NCI-H146 (cell line): ENCODE measurements around the gene COX6A2.
A peak's percentile ranks its signal among the peaks of the same experiment; 100 is the strongest.

Experiments used
- DNase-seq: peaks from one replicate; lab custom pipeline; 2025; lab: John Stamatoyannopoulos, UW

Gene COX6A2

GRCh38 chr16:31409433-31409832, 18.7 kb downstream of the COX6A2 start:
- no peak for DNase-seq

- DNase-seq: no peak
Observed at GRCh38 chr16:31407406-31407805, 20.8 kb downstream of the COX6A2 start.

GRCh38 chr16:31404353-31405064, 23.7 kb downstream of the COX6A2 start:
- DNase-seq: no peak

- DNase-seq: no peak
Observed at GRCh38 chr16:31403590-31404352, 24.4 kb downstream of the COX6A2 start.

DNA sequence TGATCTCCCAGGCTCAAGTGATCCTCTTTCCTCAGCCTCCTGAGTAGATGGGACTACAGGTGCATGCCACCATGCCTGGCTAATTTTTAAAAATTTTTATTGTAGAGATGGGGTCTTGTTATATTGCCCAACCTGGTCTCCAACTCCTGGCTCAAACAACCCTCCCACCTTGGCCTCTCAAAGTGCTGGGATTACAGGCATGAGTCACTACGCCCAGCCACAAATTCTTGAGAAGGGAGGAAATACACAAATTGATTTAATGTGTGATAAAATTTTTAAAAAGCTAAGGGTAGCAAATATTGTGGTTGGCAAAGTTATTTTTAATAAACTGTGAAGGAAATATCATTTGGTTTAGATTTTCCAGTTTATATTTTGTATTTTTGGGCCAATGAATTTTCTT, 25.5 kb downstream of the COX6A2 start:
- no peak for DNase-seq

DNA sequence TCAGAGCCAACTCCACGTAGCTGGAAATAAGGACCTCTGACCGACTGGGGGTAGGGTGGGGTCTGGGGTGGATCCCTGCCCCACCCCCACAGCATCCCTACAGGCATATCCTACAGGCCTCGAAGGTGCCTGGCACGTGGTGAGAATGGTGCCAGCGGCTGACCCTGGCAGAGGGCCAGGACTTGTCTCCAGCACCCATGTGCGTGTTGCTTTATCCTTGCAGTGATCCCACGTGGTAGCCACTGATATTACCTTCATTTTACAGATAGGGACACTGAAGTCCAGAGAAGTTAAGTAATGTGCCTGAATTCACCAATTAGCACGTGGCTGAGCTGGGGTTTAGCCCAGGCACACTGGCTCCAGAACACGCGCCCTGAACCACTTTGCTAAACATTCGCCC, 26.7 kb downstream of the COX6A2 start:
- DNase-seq: no peak

DNA sequence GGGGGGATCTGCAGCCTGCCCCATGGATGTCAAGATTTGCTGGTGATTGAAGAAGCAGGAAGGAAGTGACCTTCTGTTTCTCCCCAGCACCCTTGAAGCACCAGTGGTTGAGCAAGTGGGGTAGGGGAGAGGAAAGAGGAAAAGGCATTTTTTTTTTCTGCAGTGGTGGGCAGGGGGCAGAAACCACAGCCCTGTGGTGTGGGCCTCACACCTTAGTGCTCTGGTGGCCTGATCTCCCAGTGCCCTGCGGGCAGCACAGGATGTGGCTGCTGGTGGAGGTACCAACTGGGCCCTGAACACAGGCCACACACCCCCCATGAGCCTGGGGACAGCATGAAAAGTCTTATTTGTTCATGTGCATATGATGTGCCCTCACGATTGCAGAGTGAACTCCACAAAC, 28.0 kb downstream of the COX6A2 start:
- no peak for DNase-seq

- no peak for DNase-seq
Observed at GRCh38 chr16:31397701-31398100, 30.5 kb downstream of the COX6A2 start.

DNA sequence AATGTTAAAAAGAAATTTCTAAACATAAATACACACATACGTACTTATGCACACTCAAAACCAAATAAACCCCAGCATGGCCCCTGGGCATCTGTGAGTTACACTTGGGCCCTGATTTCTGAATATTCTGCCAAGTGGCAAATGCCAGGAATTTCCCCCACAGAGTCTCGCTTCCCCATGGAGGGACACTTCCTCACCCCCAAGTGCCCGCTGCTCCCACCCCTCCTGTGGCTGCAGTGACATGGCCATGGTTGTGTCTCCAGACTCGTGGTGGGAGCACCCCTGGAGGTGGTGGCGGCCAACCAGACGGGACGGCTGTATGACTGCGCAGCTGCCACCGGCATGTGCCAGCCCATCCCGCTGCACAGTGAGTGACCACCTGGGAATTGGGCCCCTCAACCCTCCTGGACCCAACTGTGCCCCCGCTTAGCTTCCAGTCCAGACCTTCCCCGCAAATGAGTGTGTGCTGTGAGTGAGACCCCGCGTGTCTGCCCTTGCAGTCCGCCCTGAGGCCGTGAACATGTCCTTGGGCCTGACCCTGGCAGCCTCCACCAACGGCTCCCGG, 31.0 kb downstream of the COX6A2 start:
- no peak for DNase-seq

DNA sequence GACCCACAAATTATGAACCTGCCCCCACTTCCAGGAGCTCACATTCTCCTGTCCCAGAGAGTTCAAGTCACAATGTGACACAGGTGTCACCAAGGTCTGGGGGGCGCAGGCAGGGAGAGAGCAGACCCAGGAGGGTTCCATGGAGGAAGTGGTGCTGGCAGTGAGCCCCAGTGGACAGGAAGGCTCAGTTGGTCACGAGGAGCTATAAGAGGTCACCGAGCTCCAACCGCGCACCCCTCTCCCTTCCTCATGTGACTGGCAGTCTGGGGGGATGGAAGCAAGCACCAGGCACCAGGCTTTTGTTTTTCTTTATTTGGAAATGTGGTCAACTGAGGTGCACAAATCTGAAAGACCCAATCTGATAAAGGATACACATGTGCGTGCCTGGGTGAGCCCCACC, 32.5 kb downstream of the COX6A2 start:
- DNase-seq: no peak

GRCh38 chr16:31393056-31393455, 35.1 kb downstream of the COX6A2 start, which contains the start of gene ITGAD:
Gene ITGAD, plus strand, starts transcription at chr16:31393335. Its CDS starts 26 bp downstream, at chr16:31393361.
- no peak for DNase-seq

DNA sequence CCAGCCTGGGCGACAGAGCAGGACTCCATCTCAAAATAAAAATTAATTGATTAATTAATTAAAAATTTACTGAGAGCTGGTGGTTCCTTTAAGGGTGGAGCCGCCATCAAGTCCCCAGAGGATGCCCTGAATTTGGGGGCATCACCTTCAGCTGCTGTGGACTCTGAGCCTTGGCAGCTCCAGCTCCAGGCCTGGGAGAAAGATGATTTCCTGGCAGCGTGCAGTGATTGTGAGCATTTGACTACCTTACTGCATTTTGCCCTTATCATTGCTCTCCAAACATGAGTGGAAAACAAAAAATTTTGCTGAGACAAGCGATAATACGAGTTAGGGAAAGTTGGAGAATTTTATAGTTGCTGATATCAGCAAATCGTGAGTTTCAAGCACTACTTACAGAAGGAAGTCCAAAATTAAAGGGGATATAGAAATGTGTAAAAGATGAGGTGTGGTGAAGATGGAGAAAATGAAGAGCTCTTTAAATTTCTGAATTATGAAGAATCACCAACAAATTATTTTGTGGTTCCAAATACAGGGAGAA, 37.6 kb downstream of the COX6A2 start:
- no peak for DNase-seq

DNA sequence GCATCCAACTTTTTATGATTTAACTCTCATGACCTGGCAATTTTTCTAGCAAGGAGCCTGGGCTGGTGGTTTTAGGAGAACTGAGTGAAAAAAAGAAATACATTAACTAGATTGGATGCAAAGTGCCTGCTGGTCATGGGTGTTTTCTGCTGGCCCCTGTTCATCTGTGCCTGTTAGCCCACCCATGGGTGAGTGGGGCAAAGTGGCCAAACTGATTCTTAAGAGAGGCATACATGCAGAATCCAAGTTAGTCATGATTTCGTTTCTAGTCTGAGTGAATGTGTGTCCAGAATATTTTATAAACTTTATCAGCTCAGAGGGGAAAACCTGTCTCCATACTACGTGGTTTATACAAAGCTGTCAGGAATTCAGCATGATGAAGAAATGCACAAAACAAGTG, 39.6 kb downstream of the COX6A2 start:
- no peak for DNase-seq

DNA sequence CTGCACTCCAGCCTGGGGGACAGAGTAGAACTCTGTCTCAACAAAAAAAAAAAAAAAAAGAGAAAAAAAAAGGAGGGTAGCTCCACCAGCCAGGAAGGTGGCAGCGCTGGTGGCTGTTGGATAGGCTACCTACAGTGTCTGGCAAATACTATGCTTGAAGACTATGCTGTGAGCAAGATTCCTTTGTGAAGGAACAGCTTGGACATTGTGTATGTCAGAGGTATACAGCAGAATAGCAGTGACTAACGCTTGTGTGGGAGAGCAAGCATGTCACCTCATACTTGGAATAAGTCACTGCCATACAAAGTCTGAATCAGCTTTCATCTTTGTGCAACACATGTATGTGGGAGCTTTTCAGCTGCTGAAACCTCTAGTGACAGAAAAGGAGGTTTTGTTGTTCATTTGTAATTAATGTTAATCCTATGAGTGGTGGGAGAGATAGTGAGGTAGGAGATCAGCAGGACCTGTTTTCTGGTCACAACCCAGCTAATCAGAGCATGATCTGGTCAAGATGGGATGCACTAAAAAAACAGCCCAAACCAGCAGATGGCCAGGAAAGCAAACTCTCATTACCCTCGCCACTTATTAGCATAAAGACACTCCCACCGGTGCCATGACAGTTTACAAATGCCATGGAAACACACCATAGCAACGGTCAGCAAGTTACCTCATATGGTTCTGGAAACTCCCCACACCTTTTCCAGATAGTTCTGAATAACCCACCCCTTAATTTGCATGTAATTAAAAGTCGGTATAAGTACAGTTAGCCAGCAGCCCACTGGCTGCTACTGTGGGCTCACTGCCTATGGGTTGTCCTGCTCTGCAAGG, 41.8 kb downstream of the COX6A2 start:
- DNase-seq: no peak

GRCh38 chr16:31385680-31386079, 42.5 kb downstream of the COX6A2 start:
- DNase-seq: no peak

GRCh38 chr16:31382485-31383161, 45.5 kb downstream of the COX6A2 start:
- peak; percentile 26 for DNase-seq

- no peak for DNase-seq
Observed at GRCh38 chr16:31380201-31380600, 48.0 kb downstream of the COX6A2 start.
